ENCODE data around the gene CACNB3. TPM values are rescaled to one million over a fixed set of nuclear protein-coding genes. Genes with fewer than 3 reads are reported as not detected.

Gene CACNB3
- total and polyA plus RNA-seq, 2 of the 13 experiments (the other 11 are each of a cell fraction or from before 2014, with no cell fraction given), result 0.29 to 0.54 TPM

- TF ChIP-seq THAP9 (CRISPR knock-in tag; IDR thresholded peaks at IDR 0.05; ENCODE audit: borderline replicate concordance) (peak; percentile 56; the same call in 1 of the 2 replicates), KDM3A (CRISPR knock-in tag; IDR thresholded peaks at IDR 0.05; ENCODE audit: low read depth) (no peak), ZNF883 (CRISPR knock-in tag; IDR thresholded peaks at IDR 0.05; ENCODE audit: not compliant biosample characterization) (peak; percentile 83), FOXK1 (CRISPR knock-in tag; IDR thresholded peaks at IDR 0.05; ENCODE audit: borderline replicate concordance, low read depth) (peak; percentile 75; the same call in 1 of the 2 replicates), ZBTB20 (CRISPR knock-in tag; IDR thresholded peaks at IDR 0.05; ENCODE audit: borderline replicate concordance, low read depth) (peak; percentile 58; the same call in 1 of the 2 replicates), TBX3 (IDR thresholded peaks at IDR 0.05; ENCODE audit: borderline replicate concordance) (no peak), TOPORS (CRISPR knock-in tag; IDR thresholded peaks at IDR 0.05) (no peak), ZNF607 (CRISPR knock-in tag; IDR thresholded peaks at IDR 0.05; ENCODE audit: borderline replicate concordance) (peak; percentile 36; the same call in 1 of the 2 replicates), MTERF4 (CRISPR knock-in tag; IDR thresholded peaks at IDR 0.05) (no peak), DRAP1 (CRISPR knock-in tag; IDR thresholded peaks at IDR 0.05) (no peak), SRSF4 (IDR thresholded peaks at IDR 0.05; ENCODE audit: low read depth, low read length, poor library complexity, severe bottlenecking) (no peak), ZNF530 (CRISPR knock-in tag; IDR thresholded peaks at IDR 0.05; ENCODE audit: low read depth) (no peak), CREM (IDR thresholded peaks at IDR 0.05) (peak; percentile 99), CREM (CRISPR knock-in tag; IDR thresholded peaks at IDR 0.05) (no peak), SRSF1 (optimal IDR thresholded peaks at IDR 0.05; ENCODE audit: low read depth, low read length) (peak; percentile 99), ATF6 (CRISPR knock-in tag; conservative IDR thresholded peaks at IDR 0.05) (no peak), SOX6 (IDR thresholded peaks at IDR 0.05) (no peak), SOX6 (CRISPR knock-in tag; IDR thresholded peaks at IDR 0.05) (peak; percentile 34; the same call in 1 of the 2 replicates), FOXA3 (CRISPR knock-in tag; IDR thresholded peaks at IDR 0.05) (0 out of 2 replicates have a peak, but pooled peaks have one; percentile 10)
Measured at GRCh38 chr12:48851883-48852733, 33.8 kb downstream of the CACNB3 start, which contains the start of gene DDX23 (continued).
